Neuronal stem cell (in vitro differentiated cells): ENCODE results near the gene PRRG2.

Experiments used
- DNase-seq: peaks from one replicate; pipeline ENCODE4 v3.0.0-alpha.2; 2013; ENCODE audit warnings: low spot score
- H2AFZ ChIP-seq: one replicate; pipeline ENCODE4 v1.6.1; 2013; ENCODE audit warnings: mild to moderate bottlenecking, low read length, inconsistent platforms
- H2AK5ac ChIP-seq: 2 replicates; pipeline ENCODE4 v1.6.1; 2013; ENCODE audit warnings: low read depth, mild to moderate bottlenecking, inconsistent platforms, low read length, moderate library complexity, mixed read lengths
- H2BK120ac ChIP-seq: 2 replicates; pipeline ENCODE4 v1.6.1; 2013; ENCODE audit warnings: low read depth, mild to moderate bottlenecking, inconsistent platforms, low read length, moderate library complexity, mixed read lengths
- H2BK12ac ChIP-seq: one replicate; pipeline ENCODE4 v1.6.1; 2013; ENCODE audit warnings: low read length, inconsistent platforms
- H2BK15ac ChIP-seq: 2 replicates; pipeline ENCODE4 v1.6.1; 2013; ENCODE audit warnings: mild to moderate bottlenecking, low read length, inconsistent platforms, mixed read lengths
- H2BK5ac ChIP-seq: one replicate; pipeline ENCODE4 v1.6.1; 2013; ENCODE audit warnings: inconsistent platforms, mild to moderate bottlenecking, low read length, moderate library complexity
- H3K14ac ChIP-seq: one replicate; pipeline ENCODE4 v1.6.1; 2013; ENCODE audit warnings: low read length, inconsistent platforms
- H3K18ac ChIP-seq: 2 replicates; pipeline ENCODE4 v1.6.1; 2013; ENCODE audit warnings: low read length, inconsistent platforms
- H3K23ac ChIP-seq: 2 replicates; pipeline ENCODE4 v1.6.1; 2013; ENCODE audit warnings: low read depth, mild to moderate bottlenecking, mixed read lengths, low read length, inconsistent platforms; ENCODE audit not compliant: poor library complexity
- H3K27ac ChIP-seq: replicated peaks from 3 replicates; pipeline ENCODE4 v1.5.1; 2013; ENCODE audit warnings: low read length, inconsistent platforms
- H3K27me3 ChIP-seq, 3 experiments: 2 replicates each; pipeline ENCODE4 v1.6.1; 2013; ENCODE audit warnings: low read length in 3 of 3, mild to moderate bottlenecking in 2 of 3, inconsistent platforms in 1 of 3, low read depth in 1 of 3, mixed read lengths in 1 of 3, moderate library complexity in 1 of 3; ENCODE audit not compliant: control insufficient read depth in 3 of 3, insufficient read depth in 3 of 3
- H3K36me3 ChIP-seq, 2 donors: replicated peaks in 1 of 2; 2 replicates each; pipeline ENCODE4 v1.6.1; 2013; ENCODE audit warnings: low read length in 2 of 2; ENCODE audit not compliant: control insufficient read depth in 2 of 2, insufficient read depth in 2 of 2
- H3K4ac ChIP-seq: 2 replicates; pipeline ENCODE4 v1.6.1; 2013; ENCODE audit warnings: inconsistent platforms, mild to moderate bottlenecking, low read length, moderate library complexity
- H3K4me1 ChIP-seq, 2 donors: 1 replicate in 1 of 2; 2 replicates in 1 of 2; pipeline ENCODE4 v1.6.1; 2013; ENCODE audit warnings: low read length in 2 of 2, low read depth in 1 of 2; ENCODE audit not compliant: control insufficient read depth in 2 of 2, insufficient read depth in 1 of 2
- H3K4me2 ChIP-seq: one replicate; pipeline ENCODE4 v1.6.1; 2013; ENCODE audit warnings: mild to moderate bottlenecking, low read length, inconsistent platforms; ENCODE audit not compliant: insufficient read depth, poor library complexity, severe bottlenecking
- H3K4me3 ChIP-seq, 2 donors: 2 replicates each; pipeline ENCODE4 v1.5.1; 2013; ENCODE audit warnings: low read length in 2 of 2, mild to moderate bottlenecking in 2 of 2, inconsistent platforms in 1 of 2, moderate library complexity in 1 of 2
- H3K79me1 ChIP-seq: one replicate; pipeline ENCODE4 v1.6.1; 2013; ENCODE audit warnings: low read depth, mild to moderate bottlenecking, inconsistent platforms, low read length, moderate library complexity
- H3K9ac ChIP-seq: one replicate; pipeline ENCODE4 v1.6.1; 2013; ENCODE audit warnings: mild to moderate bottlenecking, low read depth, low read length, inconsistent platforms; ENCODE audit not compliant: poor library complexity
- H3K9me3 ChIP-seq, 2 donors: replicated peaks in 1 of 2; 2 replicates each; pipeline versions ENCODE3 to v1.6.1; 2013; ENCODE audit warnings: low read length in 2 of 2, mild to moderate bottlenecking in 2 of 2, inconsistent platforms in 1 of 2, low read depth in 1 of 2, mixed read lengths in 1 of 2, moderate library complexity in 1 of 2; ENCODE audit not compliant: control insufficient read depth in 2 of 2, insufficient read depth in 1 of 2
- H4K8ac ChIP-seq: one replicate; pipeline ENCODE4 v1.6.1; 2013; ENCODE audit warnings: low read depth, mild to moderate bottlenecking, inconsistent platforms, low read length, moderate library complexity
- H4K91ac ChIP-seq: one replicate; pipeline ENCODE4 v1.6.1; 2013; ENCODE audit warnings: low read length, low read depth, mild to moderate bottlenecking, inconsistent platforms; ENCODE audit not compliant: poor library complexity
- WGBS, 2 donors: extraction: QIAGEN DNeasy Blood & Tissue Kit; methylation state at CpG; one replicate each; pipeline ENCODE4 v1.1.7; 2013; ENCODE audit warnings: missing lambda C conversion rate in 2 of 2, mixed read lengths in 1 of 2; ENCODE audit not compliant: insufficient read length in 2 of 2, insufficient replicate concordance in 1 of 2; ENCODE audit errors: extremely low coverage in 2 of 2; 5-methylcytosine and 5-hydroxymethylcytosine counted together

The PRRG2 gene

DNA sequence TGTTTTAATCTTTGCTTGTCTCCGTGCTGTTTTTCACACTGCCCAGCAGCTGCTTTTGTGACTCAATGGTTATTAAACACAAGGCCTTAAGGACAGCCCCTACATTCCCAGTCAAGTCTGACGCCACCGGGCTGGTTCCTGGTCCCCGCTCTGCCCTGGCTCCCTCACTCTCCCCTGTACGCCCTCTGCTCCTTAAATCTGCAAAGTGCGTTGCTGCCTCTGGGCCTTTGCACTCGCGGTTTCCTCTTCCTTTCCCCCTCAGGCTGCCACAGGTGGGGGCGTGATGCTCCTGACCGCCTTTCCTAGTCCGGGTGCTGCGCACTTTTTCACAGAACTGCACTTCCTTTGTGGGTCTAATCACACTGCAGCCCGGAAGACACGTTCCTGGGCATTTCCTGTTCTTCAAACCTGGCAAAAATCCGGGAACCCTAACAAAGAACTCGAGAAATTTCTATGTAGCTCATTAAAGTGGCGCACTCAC lies 26.4 kb upstream of the PRRG2 start:
- H2AFZ ChIP-seq: no peak overlapping the region

DNA sequence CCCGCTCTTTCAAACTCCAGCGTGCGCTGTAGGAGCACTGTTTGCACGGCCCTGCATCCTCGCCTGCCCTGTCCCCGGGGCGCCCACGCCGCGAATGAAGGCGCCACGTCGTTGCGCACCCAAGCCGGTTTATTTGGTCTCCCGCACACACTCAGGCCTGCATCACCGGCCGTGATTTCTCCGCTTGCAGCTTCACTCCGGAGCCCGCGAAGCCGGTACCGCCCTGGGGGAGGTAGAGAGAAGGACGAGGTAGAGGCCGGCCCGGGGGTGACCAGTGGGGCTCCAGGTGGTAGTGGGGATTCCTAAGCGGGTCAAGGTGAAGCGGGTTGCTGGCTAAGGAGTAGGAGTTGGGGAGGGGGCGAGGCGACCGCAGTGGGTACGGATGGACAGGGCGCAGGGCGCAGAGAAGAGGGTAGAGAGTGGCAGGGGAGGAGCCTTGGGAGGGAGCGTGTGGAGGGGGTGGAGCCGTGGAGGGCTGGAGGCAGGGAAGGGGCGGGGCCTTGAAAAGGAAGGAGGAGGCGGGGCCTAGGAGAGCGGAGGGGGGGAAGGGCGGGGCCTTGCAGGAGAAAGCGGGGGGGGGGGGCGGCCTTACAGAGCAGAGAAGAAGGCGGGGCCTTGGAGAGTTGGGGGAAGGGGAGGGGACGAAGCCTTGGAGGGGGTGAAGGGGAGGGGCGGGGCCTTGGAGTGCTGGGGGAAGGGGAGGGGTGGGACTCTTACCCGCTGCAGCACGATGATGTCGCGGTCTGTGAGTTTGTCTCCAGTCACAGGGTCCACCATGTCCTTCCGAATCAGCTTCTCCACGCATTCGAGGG lies 25.3 kb upstream of the PRRG2 start:
- Histone ChIP-seq H3K27ac (peak overlapping the region; percentile 55), H3K14ac (no peak overlapping the region), H2BK120ac (no peak overlapping the region), H3K4me2 (peak overlapping the region; percentile 81), H3K79me1 (peaks cover 8% of the 10 kb centered on the region), H2BK12ac (peak overlapping the region; percentile 93), H3K4me1 (peaks cover 0 to 11% of the 10 kb centered on the region in 2 donors), H3K9me3 (no peaks in the 10 kb centered on the region), H3K9ac (peak overlapping the region; percentile 95), H4K8ac (peak overlapping the region; percentile 74), H2BK15ac (peak overlapping the region; percentile 95), H4K91ac (no peak overlapping the region), H2AK5ac (peak overlapping the region; percentile 82), H3K36me3 (peaks cover 36 to 75% of the 10 kb centered on the region in 2 donors), H2BK5ac (peak overlapping the region; percentile 39), H2AFZ (no peak overlapping the region), H3K18ac (peak overlapping the region; percentile 96), H3K27me3 (no peaks in the 10 kb centered on the region), H3K23ac (peak overlapping the region; percentile 97), H3K4me3 (peak overlapping the region in 1 of 2 donors; percentile 69), H3K4ac (no peak overlapping the region)
- DNase-seq: peak; percentile 88
- no CpG with 5 or more reads among the region's 53 CpGs for WGBS, 2 donors

More for the DNA sequence above, 26.4 kb upstream of the PRRG2 start:
- H3K4me3 ChIP-seq: no peak overlapping the region
- no peak overlapping the region for H2BK120ac ChIP-seq
- H2BK15ac ChIP-seq: no peak overlapping the region
- no peak overlapping the region for H3K18ac ChIP-seq
- H3K27me3 ChIP-seq: no peaks in the 10 kb centered on the region
- no peak overlapping the region for H3K14ac ChIP-seq
- H2BK12ac ChIP-seq: no peak overlapping the region
- H3K4me2 ChIP-seq: no peak overlapping the region
- no peak overlapping the region for H3K4ac ChIP-seq
- no peak overlapping the region for H2BK5ac ChIP-seq
- no peak overlapping the region for H4K8ac ChIP-seq
- no peak overlapping the region for H3K9ac ChIP-seq
- WGBS, 2 donors: no CpG with 5 or more reads among the region's 17 CpGs
- H3K23ac ChIP-seq: no peak overlapping the region
- H3K27ac ChIP-seq: no peak overlapping the region
- peaks cover 0 to 11% of the 10 kb centered on the region in 2 donors for H3K4me1 ChIP-seq
- no peaks in the 10 kb centered on the region for H3K9me3 ChIP-seq
- peaks cover 35 to 70% of the 10 kb centered on the region in 2 donors for H3K36me3 ChIP-seq
- no peak overlapping the region for H4K91ac ChIP-seq
- H2AK5ac ChIP-seq: no peak overlapping the region
- DNase-seq: no peak
- H3K79me1 ChIP-seq: no peaks in the 10 kb centered on the region

DNA sequence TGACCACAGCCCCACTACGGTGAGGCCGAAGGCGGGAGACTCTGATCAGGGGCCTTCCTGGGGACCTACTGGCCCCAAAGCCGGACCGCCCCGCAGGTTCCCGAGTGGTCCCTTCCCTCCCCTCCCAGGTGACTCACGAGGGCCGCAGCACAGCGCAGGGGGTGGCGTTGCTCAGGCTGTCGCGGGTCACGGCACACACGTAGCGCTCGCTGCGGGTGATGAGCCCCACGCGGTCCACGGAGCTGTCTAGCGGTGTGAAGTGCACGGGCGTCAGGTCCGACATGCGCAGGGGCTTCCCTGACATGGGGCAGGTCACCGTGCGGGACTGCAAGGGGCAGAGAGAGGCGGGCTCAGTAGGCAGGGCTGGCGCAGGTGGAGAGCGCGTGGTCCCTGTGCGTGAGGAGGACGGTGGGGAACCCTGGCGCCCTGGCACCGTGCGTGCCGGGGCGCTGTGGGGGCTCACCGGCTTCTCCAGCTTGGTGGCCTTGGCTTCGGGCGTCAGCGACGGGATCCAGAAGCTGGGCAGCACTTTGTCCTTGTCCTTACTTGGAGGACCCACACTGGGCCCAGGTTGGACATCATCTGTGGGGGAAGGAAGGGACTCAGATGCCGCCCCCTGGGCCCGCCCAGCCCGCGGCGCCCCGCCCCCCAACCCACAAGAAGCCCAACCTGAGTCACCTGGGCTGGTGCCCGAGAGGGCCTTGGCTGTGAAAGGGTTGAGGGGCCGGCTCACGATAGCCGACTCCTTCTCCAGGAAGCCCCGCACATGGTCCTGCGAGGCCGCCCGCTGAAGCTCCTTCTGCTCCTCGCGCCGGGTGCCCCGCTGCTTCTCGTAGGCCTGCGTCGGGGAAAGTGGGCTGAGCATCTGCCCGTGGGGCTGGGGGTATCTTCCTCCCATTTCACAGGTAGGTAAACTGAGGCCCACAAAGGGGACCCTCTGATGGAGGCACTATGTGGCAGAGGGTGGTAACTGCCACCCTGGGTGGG lies 24.4 kb upstream of the PRRG2 start:
- Histone ChIP-seq H3K4me3 (peak overlapping the region in 1 of 2 donors; percentile 69), H3K9ac (peak overlapping the region; percentile 95)
- WGBS, 2 donors: no CpG with 5 or more reads among the region's 66 CpGs

More for the DNA sequence above, 24.4 kb upstream of the PRRG2 start:
- H3K27me3 ChIP-seq: no peaks in the 10 kb centered on the region
- no peak overlapping the region for H4K91ac ChIP-seq
- peak overlapping the region; percentile 81 for H3K4me2 ChIP-seq
- peak overlapping the region; percentile 94 for H2AK5ac ChIP-seq
- H2BK12ac ChIP-seq: peak overlapping the region; percentile 93
- no peaks in the 10 kb centered on the region for H3K9me3 ChIP-seq
- peak overlapping the region; percentile 97 for H3K23ac ChIP-seq
- DNase-seq: no peak
- H3K4ac ChIP-seq: peak overlapping the region; percentile 93
- H3K14ac ChIP-seq: peak overlapping the region; percentile 98
- no peak overlapping the region for H2BK120ac ChIP-seq
- H2BK15ac ChIP-seq: peak overlapping the region; percentile 95
- H3K36me3 ChIP-seq: peaks cover 36 to 78% of the 10 kb centered on the region in 2 donors
- peak overlapping the region; percentile 96 for H3K18ac ChIP-seq
- no peak overlapping the region for H2AFZ ChIP-seq
- H3K4me1 ChIP-seq: peaks cover 0 to 11% of the 10 kb centered on the region in 2 donors
- peak overlapping the region; percentile 74 for H4K8ac ChIP-seq
- peak overlapping the region; percentile 30 for H3K27ac ChIP-seq
- H2BK5ac ChIP-seq: peak overlapping the region; percentile 39
- H3K79me1 ChIP-seq: peaks cover 8% of the 10 kb centered on the region
